Measurements from ENCODE around the gene TBCK. TPM values are rescaled to one million over a fixed set of nuclear protein-coding genes. Genes with fewer than 3 reads are reported as not detected.

TBCK gene
- total and polyA plus RNA-seq, 2 experiments from 2014 or later: 13.9 to 28.9 TPM

DNA sequence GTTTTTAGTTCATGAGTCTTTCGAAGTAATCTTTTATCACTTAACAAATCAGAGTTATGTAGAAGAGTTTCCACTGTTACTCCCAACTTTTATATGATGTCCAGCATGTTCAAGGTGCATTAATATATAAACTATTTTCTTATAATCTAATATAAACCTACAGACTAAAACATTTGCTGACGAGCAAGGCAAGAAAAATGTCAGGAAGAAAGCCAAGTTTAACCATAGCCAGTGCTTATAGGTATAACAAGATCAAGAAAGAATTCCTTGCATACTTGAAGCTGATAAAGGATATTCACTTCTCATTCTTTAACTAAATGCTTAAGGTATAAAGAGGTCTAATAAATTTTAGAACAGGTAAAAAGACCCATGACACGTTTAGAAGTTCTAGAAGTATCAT lies 253.0 kb downstream of the TBCK start:
- Histone ChIP-seq H3K4me2 (no peak overlapping the region), H3K27ac (ENCODE audit: low read depth) (no peak overlapping the region), H3F3A (replicated peaks; ENCODE audit: low read depth) (no peaks in the 10 kb centered on the region), H4K20me1 (replicated peaks; ENCODE audit: insufficient read depth) (no peaks in the 10 kb centered on the region), H3K27me3 (ENCODE audit: insufficient read depth) (no peaks in the 10 kb centered on the region), H3K79me2 (replicated peaks; ENCODE audit: insufficient read depth) (no peaks in the 10 kb centered on the region), H3K4me3 (no peak overlapping the region), H3K4me1 (ENCODE audit: insufficient read depth) (peaks cover 8% of the 10 kb centered on the region; the same call in 1 of the 2 replicates), H3K36me3 (ENCODE audit: insufficient read depth) (no peaks in the 10 kb centered on the region), H3K9me2 (ENCODE audit: insufficient read depth) (peaks cover 10% of the 10 kb centered on the region; the same call in 1 of the 2 replicates), H2AFZ (no peak overlapping the region)
- no peak for TF ChIP-seq EZH2phosphoT487 (IDR thresholded peaks at IDR 0.05; ENCODE audit: unreplicated experiment)
- no peak for TF ChIP-seq JUNB (IDR thresholded peaks at IDR 0.05; ENCODE audit: unreplicated experiment)
- no peak for TF ChIP-seq STAT1 (IDR thresholded peaks at IDR 0.05; ENCODE audit: unreplicated experiment)
- TF ChIP-seq POLR2AphosphoS5 (IDR thresholded peaks at IDR 0.05; ENCODE audit: low read depth): no peak
- no peak for TF ChIP-seq EZH2 (IDR thresholded peaks at IDR 0.05; ENCODE audit: low read depth, unreplicated experiment)
- no peak for TF ChIP-seq NANOG (IDR thresholded peaks at IDR 0.05; ENCODE audit: borderline replicate concordance)
- TF ChIP-seq, protein P1, sequence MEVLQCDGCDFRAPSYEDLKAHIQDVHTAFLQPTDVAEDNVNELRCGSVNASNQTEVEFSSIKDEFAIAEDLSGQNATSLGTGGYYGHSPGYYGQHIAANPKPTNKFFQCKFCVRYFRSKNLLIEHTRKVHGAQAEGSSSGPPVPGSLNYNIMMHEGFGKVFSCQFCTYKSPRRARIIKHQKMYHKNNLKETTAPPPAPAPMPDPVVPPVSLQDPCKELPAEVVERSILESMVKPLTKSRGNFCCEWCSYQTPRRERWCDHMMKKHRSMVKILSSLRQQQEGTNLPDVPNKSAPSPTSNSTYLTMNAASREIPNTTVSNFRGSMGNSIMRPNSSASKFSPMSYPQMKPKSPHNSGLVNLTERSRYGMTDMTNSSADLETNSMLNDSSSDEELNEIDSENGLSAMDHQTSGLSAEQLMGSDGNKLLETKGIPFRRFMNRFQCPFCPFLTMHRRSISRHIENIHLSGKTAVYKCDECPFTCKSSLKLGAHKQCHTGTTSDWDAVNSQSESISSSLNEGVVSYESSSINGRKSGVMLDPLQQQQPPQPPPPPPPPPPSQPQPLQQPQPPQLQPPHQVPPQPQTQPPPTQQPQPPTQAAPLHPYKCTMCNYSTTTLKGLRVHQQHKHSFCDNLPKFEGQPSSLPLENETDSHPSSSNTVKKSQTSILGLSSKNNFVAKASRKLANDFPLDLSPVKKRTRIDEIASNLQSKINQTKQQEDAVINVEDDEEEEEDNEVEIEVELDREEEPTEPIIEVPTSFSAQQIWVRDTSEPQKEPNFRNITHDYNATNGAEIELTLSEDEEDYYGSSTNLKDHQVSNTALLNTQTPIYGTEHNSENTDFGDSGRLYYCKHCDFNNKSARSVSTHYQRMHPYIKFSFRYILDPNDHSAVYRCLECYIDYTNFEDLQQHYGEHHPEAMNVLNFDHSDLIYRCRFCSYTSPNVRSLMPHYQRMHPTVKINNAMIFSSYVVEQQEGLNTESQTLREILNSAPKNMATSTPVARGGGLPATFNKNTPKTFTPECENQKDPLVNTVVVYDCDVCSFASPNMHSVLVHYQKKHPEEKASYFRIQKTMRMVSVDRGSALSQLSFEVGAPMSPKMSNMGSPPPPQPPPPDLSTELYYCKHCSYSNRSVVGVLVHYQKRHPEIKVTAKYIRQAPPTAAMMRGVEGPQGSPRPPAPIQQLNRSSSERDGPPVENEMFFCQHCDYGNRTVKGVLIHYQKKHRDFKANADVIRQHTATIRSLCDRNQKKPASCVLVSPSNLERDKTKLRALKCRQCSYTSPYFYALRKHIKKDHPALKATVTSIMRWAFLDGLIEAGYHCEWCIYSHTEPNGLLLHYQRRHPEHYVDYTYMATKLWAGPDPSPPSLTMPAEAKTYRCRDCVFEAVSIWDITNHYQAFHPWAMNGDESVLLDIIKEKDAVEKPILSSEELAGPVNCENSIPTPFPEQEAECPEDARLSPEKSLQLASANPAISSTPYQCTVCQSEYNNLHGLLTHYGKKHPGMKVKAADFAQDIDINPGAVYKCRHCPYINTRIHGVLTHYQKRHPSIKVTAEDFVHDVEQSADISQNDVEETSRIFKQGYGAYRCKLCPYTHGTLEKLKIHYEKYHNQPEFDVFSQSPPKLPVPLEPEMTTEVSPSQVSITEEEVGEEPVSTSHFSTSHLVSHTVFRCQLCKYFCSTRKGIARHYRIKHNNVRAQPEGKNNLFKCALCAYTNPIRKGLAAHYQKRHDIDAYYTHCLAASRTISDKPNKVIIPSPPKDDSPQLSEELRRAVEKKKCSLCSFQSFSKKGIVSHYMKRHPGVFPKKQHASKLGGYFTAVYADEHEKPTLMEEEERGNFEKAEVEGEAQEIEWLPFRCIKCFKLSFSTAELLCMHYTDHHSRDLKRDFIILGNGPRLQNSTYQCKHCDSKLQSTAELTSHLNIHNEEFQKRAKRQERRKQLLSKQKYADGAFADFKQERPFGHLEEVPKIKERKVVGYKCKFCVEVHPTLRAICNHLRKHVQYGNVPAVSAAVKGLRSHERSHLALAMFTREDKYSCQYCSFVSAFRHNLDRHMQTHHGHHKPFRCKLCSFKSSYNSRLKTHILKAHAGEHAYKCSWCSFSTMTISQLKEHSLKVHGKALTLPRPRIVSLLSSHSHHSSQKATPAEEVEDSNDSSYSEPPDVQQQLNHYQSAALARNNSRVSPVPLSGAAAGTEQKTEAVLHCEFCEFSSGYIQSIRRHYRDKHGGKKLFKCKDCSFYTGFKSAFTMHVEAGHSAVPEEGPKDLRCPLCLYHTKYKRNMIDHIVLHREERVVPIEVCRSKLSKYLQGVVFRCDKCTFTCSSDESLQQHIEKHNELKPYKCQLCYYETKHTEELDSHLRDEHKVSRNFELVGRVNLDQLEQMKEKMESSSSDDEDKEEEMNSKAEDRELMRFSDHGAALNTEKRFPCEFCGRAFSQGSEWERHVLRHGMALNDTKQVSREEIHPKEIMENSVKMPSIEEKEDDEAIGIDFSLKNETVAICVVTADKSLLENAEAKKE (CRISPR knock-in tag; IDR thresholded peaks at IDR 0.05): no peak
- no peak for TF ChIP-seq CREB1 (CRISPR knock-in tag; IDR thresholded peaks at IDR 0.05; ENCODE audit: low read depth)
- TF ChIP-seq ZNF331 (CRISPR knock-in tag; IDR thresholded peaks at IDR 0.05; ENCODE audit: low read depth): no peak
- TF ChIP-seq ZNF114 (CRISPR knock-in tag; IDR thresholded peaks at IDR 0.05): no peak
- TF ChIP-seq, protein P2, sequence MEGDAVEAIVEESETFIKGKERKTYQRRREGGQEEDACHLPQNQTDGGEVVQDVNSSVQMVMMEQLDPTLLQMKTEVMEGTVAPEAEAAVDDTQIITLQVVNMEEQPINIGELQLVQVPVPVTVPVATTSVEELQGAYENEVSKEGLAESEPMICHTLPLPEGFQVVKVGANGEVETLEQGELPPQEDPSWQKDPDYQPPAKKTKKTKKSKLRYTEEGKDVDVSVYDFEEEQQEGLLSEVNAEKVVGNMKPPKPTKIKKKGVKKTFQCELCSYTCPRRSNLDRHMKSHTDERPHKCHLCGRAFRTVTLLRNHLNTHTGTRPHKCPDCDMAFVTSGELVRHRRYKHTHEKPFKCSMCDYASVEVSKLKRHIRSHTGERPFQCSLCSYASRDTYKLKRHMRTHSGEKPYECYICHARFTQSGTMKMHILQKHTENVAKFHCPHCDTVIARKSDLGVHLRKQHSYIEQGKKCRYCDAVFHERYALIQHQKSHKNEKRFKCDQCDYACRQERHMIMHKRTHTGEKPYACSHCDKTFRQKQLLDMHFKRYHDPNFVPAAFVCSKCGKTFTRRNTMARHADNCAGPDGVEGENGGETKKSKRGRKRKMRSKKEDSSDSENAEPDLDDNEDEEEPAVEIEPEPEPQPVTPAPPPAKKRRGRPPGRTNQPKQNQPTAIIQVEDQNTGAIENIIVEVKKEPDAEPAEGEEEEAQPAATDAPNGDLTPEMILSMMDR (conservative IDR thresholded peaks at IDR 0.05; ENCODE audit: low read depth in 2 of 2): no peak
- Mint-ChIP-seq H3K27me3 (ENCODE audit: insufficient read depth, low read depth, poor library complexity) (peaks cover 2% of the 10 kb centered on the region), H3K36me3 (ENCODE audit: low read depth) (no peaks in the 10 kb centered on the region), H3K4me3 (no peak overlapping the region), H3K27ac (no peak overlapping the region), H3K4me1 (peaks cover 19% of the 10 kb centered on the region), H3K9me3 (no peaks in the 10 kb centered on the region)
- ATAC-seq (no peak), DNase-seq (ENCODE audit: low spot score) (no peak)

Measured in GM23338 (cell line).